ENCODE results near the gene REL.

REL gene

GRCh38 chr2:60837123-60837522 lies 44.3 kb upstream of the REL start:
- no peak for DNase-seq (ENCODE audit: low read depth, low spot score)
- TF ChIP-seq CTCF (IDR thresholded peaks at IDR 0.05; ENCODE audit: insufficient read depth, low read length, missing control alignments): no peak
- POLR2A ChIA-PET: no interaction called here
- CTCF ChIA-PET: no interaction called here
- H3K4me3 ChIP-seq (ENCODE audit: low read depth, low read length): no peak overlapping the region

GRCh38 chr2:60838481-60838880 lies 42.9 kb upstream of the REL start:
- no peak for DNase-seq (ENCODE audit: low read depth, low spot score)
- CTCF ChIA-PET: interaction anchor here (1.5 kb wide), 1 partner anchor 42 kb away, joined by 3 read pairs; no protein-coding TSS in a partner anchor
- POLR2A ChIA-PET: no interaction called here
- H3K4me3 ChIP-seq (ENCODE audit: low read depth, low read length): no peak overlapping the region
- no peak for TF ChIP-seq CTCF (IDR thresholded peaks at IDR 0.05; ENCODE audit: insufficient read depth, low read length, missing control alignments)

GRCh38 chr2:60839126-60839813 lies 42.1 kb upstream of the REL start:
- no peak for TF ChIP-seq CTCF (IDR thresholded peaks at IDR 0.05; ENCODE audit: insufficient read depth, low read length, missing control alignments)
- ChIA-PET CTCF (interaction anchor here (1.5 kb wide), 1 partner anchor 41 kb away, joined by 3 read pairs; no protein-coding TSS in a partner anchor), POLR2A (no interaction called here)
- no peak overlapping the region for H3K4me3 ChIP-seq (ENCODE audit: low read depth, low read length)
- no peak for DNase-seq (ENCODE audit: low read depth, low spot score)

- H3K4me3 ChIP-seq (ENCODE audit: low read depth, low read length): no peak overlapping the region
- ChIA-PET CTCF (no interaction called here), POLR2A (no interaction called here)
- DNase-seq (ENCODE audit: low read depth, low spot score): no peak
- TF ChIP-seq CTCF (IDR thresholded peaks at IDR 0.05; ENCODE audit: insufficient read depth, low read length, missing control alignments): no peak
Observed at GRCh38 chr2:60840880-60841279, 40.5 kb upstream of the REL start.

DNA sequence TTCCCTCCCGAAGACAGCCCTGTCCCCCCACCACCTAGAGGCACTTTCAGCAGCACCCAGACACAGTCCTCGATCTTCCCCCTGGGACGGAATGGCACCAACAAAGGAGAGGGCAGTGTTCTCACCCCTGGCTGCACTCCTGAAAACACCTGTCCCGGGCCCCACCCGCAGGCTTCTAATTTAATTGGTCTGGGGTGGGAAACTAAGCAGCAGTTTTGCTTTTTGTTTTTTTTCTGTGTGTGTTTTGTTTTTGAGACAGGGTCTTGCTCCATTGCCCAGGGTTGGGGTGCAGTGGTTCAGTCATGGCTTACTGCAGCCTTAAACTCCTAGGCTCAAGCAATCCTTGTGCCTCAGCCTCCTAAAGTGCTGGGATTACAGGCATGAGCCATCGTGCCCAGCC lies 38.4 kb upstream of the REL start:
- ChIA-PET CTCF (no interaction called here), POLR2A (no interaction called here)
- no peak for DNase-seq (ENCODE audit: low read depth, low spot score)
- TF ChIP-seq CTCF (IDR thresholded peaks at IDR 0.05; ENCODE audit: insufficient read depth, low read length, missing control alignments): no peak
- H3K4me3 ChIP-seq (ENCODE audit: low read depth, low read length): no peak overlapping the region

- DNase-seq (ENCODE audit: low read depth, low spot score): no peak
- no peak overlapping the region for H3K4me3 ChIP-seq (ENCODE audit: low read depth, low read length)
- ChIA-PET CTCF (no interaction called here), POLR2A (no interaction called here)
- TF ChIP-seq CTCF (IDR thresholded peaks at IDR 0.05; ENCODE audit: insufficient read depth, low read length, missing control alignments): no peak
Observed at GRCh38 chr2:60844105-60844504, 37.3 kb upstream of the REL start.

Data from AG04449 (cell line).